Endothelial cell of umbilical vein (primary cell): ENCODE results near the gene ABLIM2. TPM values are rescaled to one million over a fixed set of nuclear protein-coding genes. Genes with fewer than 3 reads are reported as not detected.

Experiments
- BruUV-seq: library from RNA; stranded (reverse); fragments of 400-500 nt; replicated peaks from 2 replicates; lab custom pipeline; 2021; lab: Mats Ljungman, UMichigan
- CTCF ChIA-PET: fragments of 300-600, 350-600 bp; sonication (Branson Sonifier 250); formaldehyde crosslinking; loops from one replicate; lab custom pipeline; 2021; ENCODE audit warnings: antibody characterized with exemption, inconsistent platforms; lab: Charles Lee
- POLR2A ChIA-PET: fragments of 300-600, 350-600 bp; sonication (Branson Sonifier 250); formaldehyde crosslinking; loops from one replicate; lab custom pipeline; 2021; ENCODE audit warnings: antibody characterized with exemption, inconsistent platforms; lab: Charles Lee
- DNase-seq: peaks from one replicate; pipeline ENCODE4 v3.0.0-alpha.2; 2011; ENCODE audit warnings: low read depth, low spot score
- FAIRE-seq: peaks from 2 replicates; lab custom pipeline; 2011; peaks lifted over from hg19 to GRCh38; lab: Jason Lieb, UNC
- H2AFZ ChIP-seq: 2 replicates; pipeline ENCODE4 v1.6.0; 2012; ENCODE audit warnings: low read depth, low read length, control low read depth, inconsistent platforms
- H3K27ac ChIP-seq: 2 replicates; pipeline ENCODE4 v1.5.1; 2011; ENCODE audit warnings: low read depth, mild to moderate bottlenecking, control low read depth, low read length, moderate library complexity; ENCODE audit not compliant: insufficient read depth
- H3K27me3 ChIP-seq, 2 experiments: 2 replicates each; pipeline versions ENCODE4 v1.6.0 to v1.6.1; 2011; ENCODE audit warnings: low read length in 2 of 2, mixed read lengths in 1 of 2; ENCODE audit not compliant: control insufficient read depth in 2 of 2, insufficient read depth in 2 of 2
- H3K36me3 ChIP-seq, 2 experiments: 2 replicates in 1 of 2; 3 replicates in 1 of 2; pipeline ENCODE4 v1.5.1; 2011; ENCODE audit warnings: low read length in 2 of 2, mild to moderate bottlenecking in 1 of 2, moderate library complexity in 1 of 2; ENCODE audit not compliant: control insufficient read depth in 2 of 2, insufficient read depth in 2 of 2; ENCODE audit errors: extremely low read depth in 1 of 2
- H3K4me1 ChIP-seq: 3 replicates; pipeline ENCODE4 v1.5.1; 2011; ENCODE audit warnings: mild to moderate bottlenecking, low read length; ENCODE audit not compliant: control insufficient read depth, insufficient read depth; ENCODE audit errors: extremely low read depth
- H3K4me2 ChIP-seq: 2 replicates; pipeline ENCODE4 v1.6.1; 2011; ENCODE audit warnings: low read length, control low read depth, mixed read lengths; ENCODE audit not compliant: insufficient read depth
- H3K4me3 ChIP-seq, 3 experiments: fragments of 200-600 bp in 1 of 3; sonication (generic), shearing (Covaris generic) in 1 of 3; replicated peaks in 1 of 3; 2 replicates each; pipeline ENCODE4 v1.5.1; 2011 to 2016; ENCODE audit warnings: control low read depth in 3 of 3, low read length in 3 of 3, mild to moderate bottlenecking in 2 of 3, inconsistent platforms in 1 of 3, low read depth in 1 of 3, moderate library complexity in 1 of 3; ENCODE audit not compliant: insufficient read depth in 1 of 3
- H3K79me2 ChIP-seq: 2 replicates; pipeline ENCODE4 v1.6.0; 2012; ENCODE audit warnings: low read length, inconsistent platforms; ENCODE audit not compliant: control insufficient read depth, insufficient read depth
- H3K9ac ChIP-seq: replicated peaks from 2 replicates; pipeline ENCODE3; 2011; ENCODE audit warnings: low read length, control low read depth; ENCODE audit not compliant: insufficient read depth; ENCODE audit errors: extremely low read depth
- H3K9me1 ChIP-seq: replicated peaks from 3 replicates; pipeline ENCODE4 v1.6.0; 2011; ENCODE audit warnings: mild to moderate bottlenecking, low read length; ENCODE audit not compliant: control insufficient read depth, insufficient read depth; ENCODE audit errors: extremely low read depth
- H3K9me3 ChIP-seq: replicated peaks from 2 replicates; pipeline ENCODE4 v1.5.1; 2012; ENCODE audit warnings: low read length, inconsistent platforms; ENCODE audit not compliant: control insufficient read depth, insufficient read depth
- H4K20me1 ChIP-seq: replicated peaks from 2 replicates; pipeline ENCODE3; 2011; ENCODE audit warnings: mild to moderate bottlenecking, low read length; ENCODE audit not compliant: control insufficient read depth, insufficient read depth; ENCODE audit errors: extremely low read depth
- CTCF ChIP-seq, 2 donors: IDR thresholded peaks; 1 replicate in 1 of 2; 2 replicates in 1 of 2; pipeline ENCODE4 v1.5.1; 2011; ENCODE audit warnings: low read length in 2 of 2, mild to moderate bottlenecking in 2 of 2, moderate library complexity in 2 of 2, control low read depth in 1 of 2, inconsistent platforms in 1 of 2, low read depth in 1 of 2; ENCODE audit not compliant: insufficient read depth in 1 of 2; ENCODE audit errors: extremely low read depth in 1 of 2
- EZH2 ChIP-seq: IDR thresholded peaks from 2 replicates; pipeline ENCODE4 v1.6.1; 2012; ENCODE audit warnings: borderline replicate concordance, low read depth, mild to moderate bottlenecking, moderate library complexity, low read length, inconsistent platforms; ENCODE audit not compliant: severe bottlenecking
- FOS ChIP-seq: IDR thresholded peaks from 2 replicates; pipeline ENCODE4 v1.6.1; 2011; ENCODE audit warnings: mild to moderate bottlenecking, low read length, moderate library complexity, borderline replicate concordance; ENCODE audit not compliant: insufficient read depth
- GATA2 ChIP-seq: IDR thresholded peaks from 2 replicates; pipeline ENCODE4 v1.7.0; 2011; ENCODE audit warnings: low read depth, mild to moderate bottlenecking, moderate library complexity, mixed read lengths, low read length; ENCODE audit not compliant: insufficient read length, insufficient read depth
- JUN ChIP-seq: IDR thresholded peaks from 2 replicates; pipeline ENCODE4 v1.6.1; 2011; ENCODE audit warnings: borderline replicate concordance, low read depth; ENCODE audit not compliant: insufficient read length, insufficient read depth
- MAX ChIP-seq: IDR thresholded peaks from 2 replicates; pipeline ENCODE4 v1.6.1; 2011; ENCODE audit not compliant: insufficient read depth, insufficient read length
- MYC ChIP-seq: IDR thresholded peaks from one replicate; pipeline ENCODE4 v1.6.1; 2011; ENCODE audit warnings: mild to moderate bottlenecking, low read depth, low read length
- POLR2A ChIP-seq: IDR thresholded peaks from 2 replicates; pipeline ENCODE4 v1.6.1; 2012; ENCODE audit warnings: low read depth, mild to moderate bottlenecking, control low read depth, low read length
- POLR2AphosphoS5 ChIP-seq: IDR thresholded peaks from 2 replicates; pipeline ENCODE4 v1.6.1; 2012; ENCODE audit warnings: low read depth, mild to moderate bottlenecking, control low read depth, low read length, moderate library complexity; ENCODE audit not compliant: insufficient read depth
- dilution Hi-C: fragments of 300-500 bp; cut with MboI; formaldehyde crosslinking; loops from one replicate; pipeline ENCODE4 v1.15.0; 2019; ENCODE audit warnings: low sequenced_read_pairs; ENCODE audit not compliant: extremely low pct_ligation_motif_present
- intact Hi-C: fragments of 100-400 bp; cut with micrococcal nuclease; formaldehyde crosslinking; loops from one replicate; pipeline ENCODE4 v1.10.0; 2022
- polyA plus RNA-seq, 4 experiments: library from polyadenylated mRNA; depleted of rRNA in 3 of 4; stranded (reverse) in 3 of 4; unstranded in 1 of 4; fragments of >200 nt; gene quantifications; 2 replicates each; pipeline versions ENCODE4 v1.2.1 to v1.2.3, GENCODE V29; 2011 to 2012; ENCODE audit warnings: missing spikeins in 1 of 4
- total RNA-seq: library from RNA; stranded (reverse); gene quantifications from 2 replicates; pipeline ENCODE4 v1.2.3, GENCODE V29; 2021

The ABLIM2 gene
- total and polyA plus RNA-seq, 2 donors (not counting 3 experiments of a cell fraction or from before 2014, with no cell fraction given): 0.28 to 0.66 TPM

GRCh38 chr4:8082517-8083055 lies 76.0 kb downstream of the ABLIM2 start:
- no peaks in the 10 kb centered on the region for H3K36me3 ChIP-seq
- DNase-seq: peak; percentile 83
- H3K4me2 ChIP-seq: no peak overlapping the region
- ChIA-PET CTCF (interaction anchor here (1.2 kb wide), 1 partner anchor 31 kb away, joined by 3 read pairs; no protein-coding TSS in a partner anchor), POLR2A (no interaction called here)
- H4K20me1 ChIP-seq: no peaks in the 10 kb centered on the region
- H3K4me1 ChIP-seq: peaks cover 7% of the 10 kb centered on the region
- dilution Hi-C loops (no loop called here), intact Hi-C loops (no loop called here)
- no peak overlapping the region for H3K27ac ChIP-seq
- no peak for TF ChIP-seq GATA2
- TF ChIP-seq FOS: peak; percentile 52
- H3K79me2 ChIP-seq: no peaks in the 10 kb centered on the region
- H3K9me1 ChIP-seq: no peaks in the 10 kb centered on the region
- no peaks in the 10 kb centered on the region for H3K9me3 ChIP-seq
- H3K9ac ChIP-seq: no peak overlapping the region
- peaks cover 0 to 5% of the 10 kb centered on the region in 2 experiments for H3K27me3 ChIP-seq
- H2AFZ ChIP-seq: no peak overlapping the region
- no peak overlapping the region for H3K4me3 ChIP-seq
- peak; percentile 74 for FAIRE-seq
- no TSS peak for BruUV-seq

GRCh38 chr4:8081621-8082516 lies 76.7 kb downstream of the ABLIM2 start:
- Histone ChIP-seq H3K36me3 (no peaks in the 10 kb centered on the region), H3K9me3 (no peaks in the 10 kb centered on the region), H2AFZ (no peak overlapping the region), H3K4me1 (peaks cover 7% of the 10 kb centered on the region), H3K79me2 (no peaks in the 10 kb centered on the region), H3K9me1 (no peaks in the 10 kb centered on the region), H4K20me1 (no peaks in the 10 kb centered on the region), H3K27me3 (peaks cover 0 to 5% of the 10 kb centered on the region in 2 experiments), H3K27ac (no peak overlapping the region), H3K4me3 (no peak overlapping the region), H3K4me2 (no peak overlapping the region), H3K9ac (no peak overlapping the region)
- TF ChIP-seq POLR2A (no peak), POLR2AphosphoS5 (no peak), EZH2 (no peak), GATA2 (no peak), MAX (no peak), MYC (no peak), JUN (no peak), CTCF (IDR thresholded peaks at IDR 0.05; ENCODE audit: extremely low read depth in 1 of 2, insufficient read depth in 1 of 2, low read depth in 1 of 2, low read length in 2 of 2) (no peak), FOS (no peak)
- dilution Hi-C loops: no loop called here
- BruUV-seq: no TSS peak
- CTCF ChIA-PET: interaction anchor here (1.2 kb wide), 1 partner anchor 32 kb away, joined by 3 read pairs; no protein-coding TSS in a partner anchor
- DNase-seq (no peak), FAIRE-seq (no peak)
- intact Hi-C loops: no loop called here
- POLR2A ChIA-PET: no interaction called here
